OCI-LY3 (cell line): ENCODE results near the gene RBMS3.

ENCODE experiments used
- CTCF ChIP-seq: fragments of 200-600, 300-600 bp; sonication (generic); IDR thresholded peaks from 2 replicates; pipeline ENCODE4 v1.5.1; 2014; ENCODE audit warnings: antibody characterized with exemption, low read length, low read depth
- EZH2phosphoT487 ChIP-seq: fragments of 200-600 bp; shearing (Covaris generic); IDR thresholded peaks from 2 replicates; pipeline ENCODE4 v1.6.1; 2018; ENCODE audit warnings: antibody characterized with exemption, mixed run types, low read depth

GRCh38 chr3:29697989-29698388, 417.1 kb downstream of the RBMS3 start:
- TF ChIP-seq CTCF (no peak), EZH2phosphoT487 (no peak)
